Right lung (tissue), 5 donors: Measurements from ENCODE around the gene GGA2. TPM values are rescaled to one million over a fixed set of nuclear protein-coding genes. Genes with fewer than 3 reads are reported as not detected.

ENCODE experiments used
- DNase-seq, 2 donors: peaks; one replicate each; pipeline ENCODE4 v3.0.0-alpha.2; 2013
- polyA plus RNA-seq, 5 donors: library from polyadenylated mRNA; unstranded; fragments of 120-200 nt; gene quantifications; one replicate each; pipeline versions ENCODE4 v1.2.1 to v1.2.3, GENCODE V29; 2013; ENCODE audit warnings: inconsistent platforms in 1 of 5, low replicate concordance in 1 of 5; ENCODE audit not compliant: insufficient read length in 5 of 5, insufficient read depth in 1 of 5

Gene GGA2
- polyA plus RNA-seq, 5 donors = 135 to 163 (median 150) TPM

GRCh38 chr16:23424292-23424958 lies 85.9 kb downstream of the GGA2 start:
- no peak for DNase-seq

GRCh38 chr16:23423496-23424049 lies 86.7 kb downstream of the GGA2 start:
- peak in 1 of 2 donors; percentile 24 for DNase-seq

- no peak for DNase-seq
Measured at GRCh38 chr16:23420011-23420410, 90.3 kb downstream of the GGA2 start.

- DNase-seq = no peak
Measured at GRCh38 chr16:23416816-23417215, 93.5 kb downstream of the GGA2 start.

- DNase-seq = no peak
Measured at GRCh38 chr16:23414731-23415130, 95.6 kb downstream of the GGA2 start.

Other genes starting within 250 kb of the GGA2 start
- 1 to 10 TPM; 2.3 to 4.9 (median 2.7) TPM for gene SCNN1B, start 208.2 kb downstream of the GGA2 start, polyA plus RNA-seq
- gene COG7, start 57.3 kb downstream of the GGA2 start, polyA plus RNA-seq = 10 to 100 TPM; 25.6 to 39.7 (median 33.0) TPM
- gene EARS2, start 46.9 kb upstream of the GGA2 start, polyA plus RNA-seq = 10 to 100 TPM; 21.4 to 29.3 (median 23.7) TPM
- 10 to 100 TPM; 56.0 to 74.7 (median 68.7) TPM for gene UBFD1, start 47.2 kb upstream of the GGA2 start, polyA plus RNA-seq
- gene NDUFAB1, start 85.8 kb upstream of the GGA2 start, polyA plus RNA-seq = 10 to 100 TPM; 66.8 to 81.1 (median 73.9) TPM
- gene PALB2, start 130.8 kb upstream of the GGA2 start, polyA plus RNA-seq = 10 to 100 TPM; 13.1 to 19.2 (median 16.7) TPM
- gene DCTN5, start 131.0 kb upstream of the GGA2 start, polyA plus RNA-seq = 10 to 100 TPM; 45.5 to 73.0 (median 65.1) TPM
- gene PLK1, start 168.4 kb upstream of the GGA2 start, polyA plus RNA-seq = 10 to 100 TPM; 17.6 to 40.6 (median 22.4) TPM
- under 1 TPM; 0.08 to 0.19 (median 0.14) TPM for gene ERN2, start 202.7 kb upstream of the GGA2 start, polyA plus RNA-seq
- gene CHP2, start 244.5 kb upstream of the GGA2 start, polyA plus RNA-seq = under 1 TPM; 0.13 to 0.26 (median 0.22) TPM